Endodermal cell (in vitro differentiated cells): ENCODE data around the gene AIRE. TPM values are rescaled to one million over a fixed set of nuclear protein-coding genes. Genes with fewer than 3 reads are reported as not detected.
A peak's percentile ranks its signal among the peaks of the same experiment; 100 is the strongest.
"Not testable (repeated sequence)": the region's sequence is repeated elsewhere in the genome, so short reads cannot be mapped to it uniquely, and the experiment has no call there.

Source experiments
- DNase-seq: peaks from one replicate; pipeline ENCODE4 v3.0.0-alpha.2; 2017
- H3K27ac ChIP-seq: 2 replicates; pipeline ENCODE4 v1.5.1; 2013; ENCODE audit warnings: mild to moderate bottlenecking, low read depth, low read length, moderate library complexity
- H3K27me3 ChIP-seq: 2 replicates; pipeline ENCODE4 v1.6.1; 2013; ENCODE audit warnings: mild to moderate bottlenecking, low read length, moderate library complexity; ENCODE audit not compliant: insufficient read depth, control insufficient read depth, poor library complexity, severe bottlenecking
- H3K36me3 ChIP-seq: 2 replicates; pipeline ENCODE4 v1.7.0; 2013; ENCODE audit warnings: mild to moderate bottlenecking, low read length, moderate library complexity; ENCODE audit not compliant: control insufficient read depth, insufficient read depth
- H3K4me1 ChIP-seq: one replicate; pipeline ENCODE4 v1.7.0; 2013; ENCODE audit warnings: low read length; ENCODE audit not compliant: control insufficient read depth, insufficient read depth
- H3K4me3 ChIP-seq: 2 replicates; pipeline ENCODE4 v1.5.1; 2013; ENCODE audit warnings: mild to moderate bottlenecking, low read length, moderate library complexity
- H3K9ac ChIP-seq: 2 replicates; pipeline ENCODE4 v1.6.1; 2013; ENCODE audit warnings: mild to moderate bottlenecking, low read length, moderate library complexity; ENCODE audit not compliant: poor library complexity, severe bottlenecking; ENCODE audit errors: extremely low read depth
- H3K9me3 ChIP-seq: 2 replicates; pipeline ENCODE4 v1.6.1; 2013; ENCODE audit warnings: mild to moderate bottlenecking, low read length, moderate library complexity; ENCODE audit not compliant: control insufficient read depth
- H3K27ac Mint-ChIP-seq: 2 replicates; pipeline ENCODE4 v1.8.0; 2020; ENCODE audit warnings: mixed read lengths
- H3K27me3 Mint-ChIP-seq: 2 replicates; pipeline ENCODE4 v1.8.0; 2021; ENCODE audit warnings: mild to moderate bottlenecking, mixed read lengths; ENCODE audit not compliant: insufficient read depth
- H3K36me3 Mint-ChIP-seq: 2 replicates; pipeline ENCODE4 v1.8.0; 2020; ENCODE audit warnings: low read depth, mixed read lengths
- H3K4me1 Mint-ChIP-seq: 2 replicates; pipeline ENCODE4 v1.8.0; 2020; ENCODE audit warnings: mixed read lengths
- H3K4me3 Mint-ChIP-seq: 2 replicates; pipeline ENCODE4 v1.8.0; 2020; ENCODE audit warnings: mild to moderate bottlenecking, moderate library complexity, mixed read lengths
- H3K9me3 Mint-ChIP-seq: 2 replicates; pipeline ENCODE4 v1.8.0; 2020; ENCODE audit warnings: mild to moderate bottlenecking, mixed read lengths
- CTCF ChIP-seq: fragments of 200-600 bp; sonication (generic); conservative IDR thresholded peaks from 2 replicates; pipeline ENCODE4 v1.5.0; 2021; ENCODE audit warnings: antibody characterized with exemption, mild to moderate bottlenecking
- WGBS, 2 experiments: methylation state at CpG; one replicate each; pipeline versions ENCODE4 v1.1.5 to v1.1.7; 2013; ENCODE audit warnings: missing lambda C conversion rate in 2 of 2, mixed read lengths in 1 of 2; ENCODE audit not compliant: insufficient coverage in 1 of 2, insufficient read length in 1 of 2; 5-methylcytosine and 5-hydroxymethylcytosine counted together
- total RNA-seq, 2 donors: library from RNA; stranded (reverse); fragmentation: NEBNext Ultra II Directional in 1 of 2; extraction: Animal tissue kit (Norgen Biotek cat#: 25700) in 1 of 2; gene quantifications; 2 replicates in 1 of 2; 3 replicates in 1 of 2; pipeline ENCODE4 v1.2.1, GENCODE V29; 2021

AIRE gene
- total RNA-seq, 2 donors from 2014 or later = 1.2 to 2.7 TPM

DNA sequence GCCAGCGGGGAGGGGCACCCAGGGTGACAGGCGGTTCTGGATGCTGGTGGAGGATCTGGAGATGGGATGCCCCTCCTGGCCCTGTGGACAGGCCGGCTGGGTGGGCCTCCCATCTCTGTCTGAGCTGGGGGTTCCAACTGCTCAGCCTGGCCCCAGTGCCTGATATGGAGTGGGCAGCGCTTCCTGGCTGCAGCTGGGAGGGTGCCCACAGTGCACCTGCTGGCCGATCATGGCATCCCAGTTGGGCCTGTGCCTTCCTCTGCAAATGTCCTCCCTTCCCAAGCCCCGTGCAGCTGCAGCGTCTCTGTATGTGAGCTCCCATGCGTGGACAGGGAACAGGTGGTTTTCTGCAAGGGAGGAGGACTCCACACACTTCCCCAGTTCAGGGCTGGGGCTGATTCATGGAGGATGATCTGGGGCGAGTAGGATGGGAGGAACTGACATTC is 16.3 kb downstream of the AIRE start:
- Histone ChIP-seq H3K4me1 (peaks cover 13% of the 10 kb centered on the region), H3K36me3 (peaks cover 11% of the 10 kb centered on the region), H3K9me3 (no peaks in the 10 kb centered on the region), H3K9ac (no peak overlapping the region), H3K27ac (no peak overlapping the region), H3K4me3 (peak overlapping the region; percentile 89), H3K27me3 (no peaks in the 10 kb centered on the region)
- Mint-ChIP-seq H3K27me3 (peaks cover 2% of the 10 kb centered on the region), H3K9me3 (no peaks in the 10 kb centered on the region), H3K27ac (no peak overlapping the region), H3K36me3 (peaks cover 4% of the 10 kb centered on the region), H3K4me1 (peaks cover 25% of the 10 kb centered on the region), H3K4me3 (peak overlapping the region; percentile 67)
- 92 to 94% methylated on average over 9 of the region's 9 CpGs for WGBS, 2 experiments
- DNase-seq = no peak
- TF ChIP-seq CTCF = peak; percentile 34

GRCh38 chr21:44302573-44303401 is 17.1 kb downstream of the AIRE start:
- peak; percentile 55 for TF ChIP-seq CTCF
- not testable (repeated sequence) for H3K9ac ChIP-seq, H3K36me3 Mint-ChIP-seq, H3K27me3 ChIP-seq, H3K27ac Mint-ChIP-seq, H3K27me3 Mint-ChIP-seq, H3K9me3 Mint-ChIP-seq, H3K9me3 ChIP-seq, H3K27ac ChIP-seq
- WGBS, 2 experiments = 88 to 94% methylated on average over 7 to 23 of the region's 23 CpGs
- Histone ChIP-seq H3K4me1 (peaks cover 13% of the 10 kb centered on the region), H3K4me3 (peak overlapping the region; percentile 89), H3K36me3 (peaks cover 19% of the 10 kb centered on the region)
- DNase-seq = peak; percentile 75
- Mint-ChIP-seq H3K4me1 (peaks cover 25% of the 10 kb centered on the region), H3K4me3 (peak overlapping the region; percentile 67)

- TF ChIP-seq CTCF = no peak
- Mint-ChIP-seq H3K36me3 (peaks cover 15% of the 10 kb centered on the region), H3K27me3 (peaks cover 2% of the 10 kb centered on the region), H3K9me3 (no peaks in the 10 kb centered on the region), H3K27ac (peak overlapping the region; percentile 50), H3K4me1 (peaks cover 25% of the 10 kb centered on the region), H3K4me3 (peak overlapping the region; percentile 67)
- Histone ChIP-seq H3K9me3 (no peaks in the 10 kb centered on the region), H3K4me1 (peaks cover 13% of the 10 kb centered on the region), H3K27ac (peak overlapping the region; percentile 62), H3K36me3 (peaks cover 25% of the 10 kb centered on the region), H3K27me3 (no peaks in the 10 kb centered on the region), H3K4me3 (no peak overlapping the region), H3K9ac (no peak overlapping the region)
- no peak for DNase-seq
- WGBS, 2 experiments = 91 to 94% methylated on average over 8 to 12 of the region's 12 CpGs
These were observed 17.9 kb downstream of the AIRE start for GRCh38 chr21:44303490-44303981.
